Nephron (organoid): ENCODE data around the gene LIPG.

Experiments
- H3K27ac Mint-ChIP-seq, 3 experiments: 2 replicates each; pipeline ENCODE4 v1.8.0; 2020; ENCODE audit warnings: mixed read lengths in 3 of 3, mild to moderate bottlenecking in 2 of 3, moderate library complexity in 1 of 3
- H3K27me3 Mint-ChIP-seq: 2 replicates; pipeline ENCODE4 v1.8.0; 2021; ENCODE audit warnings: low read depth, mild to moderate bottlenecking, moderate library complexity, mixed read lengths
- H3K36me3 Mint-ChIP-seq: 2 replicates; pipeline ENCODE4 v1.8.0; 2020; ENCODE audit warnings: low read depth, mixed read lengths
- H3K4me1 Mint-ChIP-seq: 2 replicates; pipeline ENCODE4 v1.8.0; 2020; ENCODE audit warnings: mixed read lengths
- H3K4me3 Mint-ChIP-seq, 3 experiments: 2 replicates each; pipeline ENCODE4 v1.8.0; 2020; ENCODE audit warnings: mild to moderate bottlenecking in 3 of 3, mixed read lengths in 3 of 3, moderate library complexity in 2 of 3
- H3K9me3 Mint-ChIP-seq: 2 replicates; pipeline ENCODE4 v1.8.0; 2020; ENCODE audit warnings: mixed read lengths
- CTCF ChIP-seq, 3 experiments: fragments of 200-600 bp; sonication (generic); IDR thresholded peaks; one replicate each; pipeline ENCODE4 v1.5.0; 2021; ENCODE audit warnings: antibody characterized with exemption in 3 of 3; ENCODE audit not compliant: unreplicated experiment in 3 of 3

Gene LIPG

GRCh38 chr18:49525981-49526380 is 35.9 kb upstream of the LIPG start:
- no peaks in the 10 kb centered on the region for H3K9me3 Mint-ChIP-seq
- no peak overlapping the region for H3K4me3 Mint-ChIP-seq
- H3K36me3 Mint-ChIP-seq: no peaks in the 10 kb centered on the region
- peaks cover 9% of the 10 kb centered on the region for H3K4me1 Mint-ChIP-seq
- TF ChIP-seq CTCF (IDR thresholded peaks at IDR 0.05; ENCODE audit: unreplicated experiment in 3 of 3): no peak
- peaks cover 6% of the 10 kb centered on the region for H3K27me3 Mint-ChIP-seq
- H3K27ac Mint-ChIP-seq: no peak overlapping the region

GRCh38 chr18:49527631-49528327 is 34.1 kb upstream of the LIPG start:
- Mint-ChIP-seq H3K27ac (no peak overlapping the region), H3K36me3 (no peaks in the 10 kb centered on the region), H3K27me3 (peaks cover 6% of the 10 kb centered on the region), H3K9me3 (no peaks in the 10 kb centered on the region), H3K4me3 (no peak overlapping the region), H3K4me1 (no peaks in the 10 kb centered on the region)
- no peak for TF ChIP-seq CTCF (IDR thresholded peaks at IDR 0.05; ENCODE audit: unreplicated experiment in 3 of 3)

- Mint-ChIP-seq H3K4me3 (no peak overlapping the region), H3K4me1 (no peaks in the 10 kb centered on the region), H3K27ac (no peak overlapping the region), H3K36me3 (no peaks in the 10 kb centered on the region), H3K9me3 (no peaks in the 10 kb centered on the region), H3K27me3 (peaks cover 1% of the 10 kb centered on the region)
- no peak for TF ChIP-seq CTCF (IDR thresholded peaks at IDR 0.05; ENCODE audit: unreplicated experiment in 3 of 3)
Observed at GRCh38 chr18:49529596-49529995, 32.3 kb upstream of the LIPG start.

- peaks cover 2% of the 10 kb centered on the region for H3K9me3 Mint-ChIP-seq
- no peak for TF ChIP-seq CTCF (IDR thresholded peaks at IDR 0.05; ENCODE audit: unreplicated experiment in 3 of 3)
- no peak overlapping the region for H3K27ac Mint-ChIP-seq
Observed at GRCh38 chr18:49531678-49532153, 30.1 kb upstream of the LIPG start.

GRCh38 chr18:49534846-49535601 is 26.8 kb upstream of the LIPG start:
- H3K4me1 Mint-ChIP-seq: no peaks in the 10 kb centered on the region
- peaks cover 8% of the 10 kb centered on the region for H3K27me3 Mint-ChIP-seq
- H3K36me3 Mint-ChIP-seq: no peaks in the 10 kb centered on the region
- TF ChIP-seq CTCF (IDR thresholded peaks at IDR 0.05; ENCODE audit: unreplicated experiment in 3 of 3): no peak
- H3K4me3 Mint-ChIP-seq: no peak overlapping the region
- peaks cover 2% of the 10 kb centered on the region for H3K9me3 Mint-ChIP-seq
- H3K27ac Mint-ChIP-seq: no peak overlapping the region

More at GRCh38 chr18:49531678-49532153, 30.1 kb upstream of the LIPG start:
- Mint-ChIP-seq H3K27me3 (no peaks in the 10 kb centered on the region), H3K4me3 (no peak overlapping the region), H3K36me3 (no peaks in the 10 kb centered on the region), H3K4me1 (no peaks in the 10 kb centered on the region)
